MCF 10A (cell line): Measurements from ENCODE around the gene ETV1. TPM values are rescaled to one million over a fixed set of nuclear protein-coding genes. Genes with fewer than 3 reads are reported as not detected.

ENCODE experiments used
- BruUV-seq: library from RNA; stranded (reverse); fragments of 400-500 nt; replicated peaks from 2 replicates; lab custom pipeline; 2021; lab: Mats Ljungman, UMichigan
- CTCF ChIA-PET: fragments of 300-600 bp; sonication (Branson Sonifier 250); formaldehyde crosslinking; extraction: SDS; loops from one replicate; lab custom pipeline; 2021; ENCODE audit warnings: antibody characterized with exemption, inconsistent platforms; lab: Yijun Ruan, JAX
- POLR2A ChIA-PET: fragments of 300-600, 350-650 bp; sonication (Branson Sonifier 250); formaldehyde crosslinking; extraction: SDS; loops from one replicate; lab custom pipeline; 2020; ENCODE audit warnings: antibody characterized with exemption, inconsistent platforms; lab: Yijun Ruan, JAX
- DNase-seq: peaks from one replicate; pipeline ENCODE4 v3.0.0-alpha.2; 2018; ENCODE audit not compliant: unreplicated experiment
- H3K27ac Mint-ChIP-seq: one replicate; pipeline ENCODE4 v1.8.0; 2022; ENCODE audit warnings: mild to moderate bottlenecking, low read depth, mixed read lengths; ENCODE audit not compliant: unreplicated experiment
- H3K27me3 Mint-ChIP-seq: one replicate; pipeline ENCODE4 v1.8.0; 2022; ENCODE audit warnings: mixed read lengths; ENCODE audit not compliant: insufficient read depth, unreplicated experiment
- H3K36me3 Mint-ChIP-seq: one replicate; pipeline ENCODE4 v1.8.0; 2022; ENCODE audit warnings: mild to moderate bottlenecking, moderate library complexity, mixed read lengths; ENCODE audit not compliant: insufficient read depth, unreplicated experiment
- H3K4me1 Mint-ChIP-seq: one replicate; pipeline ENCODE4 v1.8.0; 2022; ENCODE audit warnings: mixed read lengths; ENCODE audit not compliant: insufficient read depth, unreplicated experiment
- H3K4me3 Mint-ChIP-seq: one replicate; pipeline ENCODE4 v1.8.0; 2022; ENCODE audit warnings: mild to moderate bottlenecking, moderate library complexity, mixed read lengths; ENCODE audit not compliant: unreplicated experiment
- H3K9me3 Mint-ChIP-seq: one replicate; pipeline ENCODE4 v1.8.0; 2022; ENCODE audit warnings: mixed read lengths; ENCODE audit not compliant: unreplicated experiment
- intact Hi-C: fragments of 100-400 bp; cut with micrococcal nuclease; formaldehyde crosslinking; loops from 2 replicates; pipeline ENCODE4 v1.14.1; 2022
- total RNA-seq: library from RNA; stranded (reverse); gene quantifications from 2 replicates; pipeline ENCODE4 v1.2.3, GENCODE V29; 2022
- TF ChIP-seq, protein P1 (sequence below): fragments of 200-600 bp; IDR thresholded peaks from one replicate; pipeline ENCODE4 v1.8.0; 2022; ENCODE audit warnings: antibody characterized with exemption, mild to moderate bottlenecking; ENCODE audit not compliant: unreplicated experiment

ETV1 gene
- total RNA-seq, 1 experiment from 2014 or later, result 6.9 TPM

DNA sequence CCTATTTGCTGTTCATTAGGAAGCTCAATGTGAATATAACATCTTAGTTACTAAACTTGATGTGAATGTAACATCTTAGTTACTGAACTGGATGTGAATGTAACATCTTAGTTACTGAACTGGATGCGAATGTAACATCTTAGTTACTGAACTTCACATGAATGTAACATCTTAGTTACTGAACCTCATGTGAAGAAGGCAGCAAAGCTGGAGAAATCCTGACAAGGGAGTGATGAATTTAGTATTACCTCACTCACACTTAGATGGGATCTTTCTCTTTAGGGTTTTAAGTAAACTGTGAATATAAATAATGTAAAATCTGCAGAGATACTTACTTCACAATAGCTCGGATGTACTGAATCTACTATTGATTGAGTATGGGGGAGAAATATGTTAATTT, 73.6 kb downstream of the ETV1 start:
- Mint-ChIP-seq H3K27me3 (no peaks in the 10 kb centered on the region), H3K4me1 (peaks cover 12% of the 10 kb centered on the region), H3K4me3 (no peak overlapping the region), H3K9me3 (no peaks in the 10 kb centered on the region), H3K27ac (no peak overlapping the region), H3K36me3 (no peaks in the 10 kb centered on the region)
- ChIA-PET CTCF (no interaction called here), POLR2A (no interaction called here)
- DNase-seq, result no peak
- BruUV-seq, result no TSS peak
- TF ChIP-seq, protein P1, sequence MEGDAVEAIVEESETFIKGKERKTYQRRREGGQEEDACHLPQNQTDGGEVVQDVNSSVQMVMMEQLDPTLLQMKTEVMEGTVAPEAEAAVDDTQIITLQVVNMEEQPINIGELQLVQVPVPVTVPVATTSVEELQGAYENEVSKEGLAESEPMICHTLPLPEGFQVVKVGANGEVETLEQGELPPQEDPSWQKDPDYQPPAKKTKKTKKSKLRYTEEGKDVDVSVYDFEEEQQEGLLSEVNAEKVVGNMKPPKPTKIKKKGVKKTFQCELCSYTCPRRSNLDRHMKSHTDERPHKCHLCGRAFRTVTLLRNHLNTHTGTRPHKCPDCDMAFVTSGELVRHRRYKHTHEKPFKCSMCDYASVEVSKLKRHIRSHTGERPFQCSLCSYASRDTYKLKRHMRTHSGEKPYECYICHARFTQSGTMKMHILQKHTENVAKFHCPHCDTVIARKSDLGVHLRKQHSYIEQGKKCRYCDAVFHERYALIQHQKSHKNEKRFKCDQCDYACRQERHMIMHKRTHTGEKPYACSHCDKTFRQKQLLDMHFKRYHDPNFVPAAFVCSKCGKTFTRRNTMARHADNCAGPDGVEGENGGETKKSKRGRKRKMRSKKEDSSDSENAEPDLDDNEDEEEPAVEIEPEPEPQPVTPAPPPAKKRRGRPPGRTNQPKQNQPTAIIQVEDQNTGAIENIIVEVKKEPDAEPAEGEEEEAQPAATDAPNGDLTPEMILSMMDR, result no peak
- intact Hi-C loops, result no loop called here

GRCh38 chr7:13912715-13913278, 76.7 kb downstream of the ETV1 start:
- TF ChIP-seq, protein P1, result no peak
- no peak for DNase-seq
- Mint-ChIP-seq H3K36me3 (peaks cover 7% of the 10 kb centered on the region), H3K27ac (no peak overlapping the region), H3K4me3 (no peak overlapping the region), H3K27me3 (no peaks in the 10 kb centered on the region), H3K4me1 (no peaks in the 10 kb centered on the region), H3K9me3 (no peaks in the 10 kb centered on the region)
- intact Hi-C loops, result no loop called here
- POLR2A ChIA-PET, result no interaction called here
- CTCF ChIA-PET, result interaction anchor here (0.6 to 0.7 kb wide), 2 partner anchors 17 to 59 kb away, joined by 3 read pairs; no protein-coding TSS in a partner anchor
- no TSS peak for BruUV-seq

- no peak overlapping the region for H3K4me3 Mint-ChIP-seq
- no TSS peak for BruUV-seq
- ChIA-PET CTCF (interaction anchor here (0.9 kb wide), 1 partner anchor 467 kb away, joined by 7 read pairs; no protein-coding TSS in a partner anchor), POLR2A (no interaction called here)
- H3K36me3 Mint-ChIP-seq, result peaks cover 7% of the 10 kb centered on the region
- H3K9me3 Mint-ChIP-seq, result no peaks in the 10 kb centered on the region
- no peaks in the 10 kb centered on the region for H3K4me1 Mint-ChIP-seq
- H3K27me3 Mint-ChIP-seq, result no peaks in the 10 kb centered on the region
- DNase-seq, result no peak
- TF ChIP-seq, protein P1, result no peak
- no peak overlapping the region for H3K27ac Mint-ChIP-seq
- intact Hi-C loops, result no loop called here
Observed at GRCh38 chr7:13911909-13912308, 77.6 kb downstream of the ETV1 start.

DNA sequence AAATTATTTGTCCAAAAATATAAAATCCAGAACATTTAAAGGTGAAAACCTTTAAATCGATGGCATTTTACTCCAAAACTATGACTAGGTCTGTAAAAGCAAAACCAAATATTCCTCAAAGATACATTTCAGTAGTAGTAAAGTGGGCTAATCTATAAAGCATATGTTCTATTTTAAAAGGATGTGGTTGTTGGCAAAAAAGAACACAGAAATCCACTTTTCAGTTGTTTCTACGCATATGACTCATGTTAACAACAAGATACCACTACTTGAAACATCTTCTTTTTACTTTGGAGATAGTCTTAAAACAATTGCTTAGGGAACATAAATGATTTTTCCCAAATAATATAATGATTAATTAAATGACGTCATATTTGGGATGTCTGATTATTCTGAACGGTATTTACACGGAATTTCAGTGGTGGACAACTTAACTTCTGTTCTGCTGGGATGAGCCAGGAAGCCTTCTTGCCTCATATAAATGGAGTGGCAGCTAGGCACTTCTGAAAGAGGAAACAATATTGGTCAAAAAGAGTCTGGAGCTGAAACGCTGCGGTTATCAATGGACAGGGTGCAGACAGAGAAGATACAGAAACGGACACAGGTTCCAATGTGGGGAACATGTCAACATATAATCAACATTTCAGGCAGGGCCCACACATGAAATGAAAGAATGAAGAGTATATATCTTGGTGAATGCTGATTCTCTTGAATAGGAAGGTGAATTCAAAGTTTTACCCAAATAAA, 78.5 kb downstream of the ETV1 start:
- no peak for DNase-seq
- no peaks in the 10 kb centered on the region for H3K9me3 Mint-ChIP-seq
- intact Hi-C loops, result no loop called here
- H3K27ac Mint-ChIP-seq, result no peak overlapping the region
- H3K36me3 Mint-ChIP-seq, result peaks cover 7% of the 10 kb centered on the region
- H3K27me3 Mint-ChIP-seq, result no peaks in the 10 kb centered on the region
- POLR2A ChIA-PET, result no interaction called here
- no peaks in the 10 kb centered on the region for H3K4me1 Mint-ChIP-seq
- BruUV-seq, result no TSS peak
- TF ChIP-seq, protein P1, result no peak
- CTCF ChIA-PET, result interaction anchor here (0.9 kb wide), 1 partner anchor 468 kb away, joined by 7 read pairs; no protein-coding TSS in a partner anchor
- no peak overlapping the region for H3K4me3 Mint-ChIP-seq
